Esophagus muscularis mucosa (tissue), 4 donors: Measurements from ENCODE around the gene TLE4. TPM values are rescaled to one million over a fixed set of nuclear protein-coding genes. Genes with fewer than 3 reads are reported as not detected.

Experiments
- DNase-seq: peaks from one replicate; pipeline ENCODE4 v3.0.0-alpha.2; 2017; ENCODE audit errors: extremely low spot score
- H3K27ac ChIP-seq, 4 donors: fragments of 200-600 bp; sonication (generic); replicated peaks in 1 of 4; 1 replicate in 3 of 4; 2 replicates in 1 of 4; pipeline ENCODE4 v1.5.1; 2016 to 2019; ENCODE audit warnings: mild to moderate bottlenecking in 1 of 4
- H3K27me3 ChIP-seq, 4 donors: fragments of 200-600 bp; sonication (generic); one replicate each; pipeline versions ENCODE4 v1.5.1 to v1.6.0; 2016 to 2019
- H3K36me3 ChIP-seq, 4 donors: fragments of 200-600 bp; sonication (generic); one replicate each; pipeline ENCODE4 v1.5.1; 2016 to 2019
- H3K4me1 ChIP-seq, 4 donors: fragments of 200-600 bp; sonication (generic); one replicate each; pipeline ENCODE4 v1.5.1; 2016 to 2019
- H3K4me3 ChIP-seq, 4 donors: fragments of 200-600 bp; sonication (generic); 1 replicate in 2 of 4; 2 replicates in 2 of 4; pipeline ENCODE4 v1.5.1; 2016 to 2019; ENCODE audit warnings: mild to moderate bottlenecking in 4 of 4, moderate library complexity in 1 of 4
- H3K9me3 ChIP-seq, 4 donors: fragments of 200-600 bp; sonication (generic); 1 replicate in 3 of 4; 2 replicates in 1 of 4; pipeline ENCODE4 v1.5.1; 2016 to 2019
- EP300 ChIP-seq: sonication (generic); formaldehyde crosslinking; IDR thresholded peaks from one replicate; pipeline ENCODE4 v1.6.1; 2017; ENCODE audit warnings: antibody characterized with exemption
- POLR2A ChIP-seq: fragments of 450-650 bp; IDR thresholded peaks from one replicate; pipeline ENCODE4 v1.6.1; 2017; ENCODE audit warnings: antibody characterized with exemption, moderate library complexity, mild to moderate bottlenecking, low read depth
- POLR2AphosphoS5 ChIP-seq, 2 donors: sonication (generic); formaldehyde crosslinking; IDR thresholded peaks; one replicate each; pipeline ENCODE4 v1.6.1; 2017; ENCODE audit warnings: antibody characterized with exemption in 2 of 2
- WGBS: methylation state at CpG from one replicate; pipeline ENCODE4 v1.1.5; 2018; 5-methylcytosine and 5-hydroxymethylcytosine counted together
- intact Hi-C: fragments of 100-400 bp; cut with DNase I; formaldehyde crosslinking; loops from one replicate; pipeline ENCODE4 v1.15.1; 2023
- total RNA-seq, 4 donors: library from RNA; depleted of rRNA; stranded (reverse); fragments of >200 nt; gene quantifications; one replicate each; pipeline versions ENCODE4 v1.1.0 to v1.2.1, GENCODE V29; 2016
- TF ChIP-seq, protein P1 (sequence below), 3 experiments: fragments of 200-600 bp in 2 of 3; fragments of 450-650 bp in 1 of 3; sonication (generic) in 2 of 3; IDR thresholded peaks; one replicate each; pipeline ENCODE4 v1.5.1; 2017 to 2019; ENCODE audit warnings: antibody characterized with exemption in 3 of 3, mild to moderate bottlenecking in 2 of 3, moderate library complexity in 1 of 3

The TLE4 gene
- total RNA-seq, 4 donors from 2014 or later, result 30.0 to 36.1 (median 34.3) TPM

DNA sequence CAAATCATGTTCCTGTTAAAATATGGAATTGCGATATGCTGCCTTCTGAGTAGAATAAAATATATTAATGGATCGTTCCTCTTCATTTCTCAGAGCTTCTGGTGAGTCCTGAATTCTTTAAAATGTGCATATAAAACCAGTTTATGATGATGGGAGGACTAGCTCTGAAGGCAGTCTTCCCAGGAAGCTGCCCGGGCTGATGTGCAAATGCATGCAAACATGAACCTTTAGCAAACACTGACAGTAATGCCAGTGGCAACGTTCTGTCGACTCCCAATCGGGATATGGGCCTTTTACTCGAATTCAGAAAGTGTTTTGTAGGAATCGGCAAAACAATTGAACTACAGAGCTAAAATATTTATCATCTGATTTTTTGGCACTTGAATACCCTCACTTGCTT, 93.6 kb downstream of the TLE4 start:
- H3K4me1 ChIP-seq, result peaks cover 12 to 38% (median 32%) of the 10 kb centered on the region in 4 donors
- H3K4me3 ChIP-seq, result no peak overlapping the region
- H3K9me3 ChIP-seq, result no peaks in the 10 kb centered on the region
- H3K27me3 ChIP-seq, result no peaks in the 10 kb centered on the region
- no peaks in the 10 kb centered on the region for H3K36me3 ChIP-seq
- intact Hi-C loops, result no loop called here
- 67% methylated on average over 8 of the region's 8 CpGs for WGBS
- no peak for DNase-seq
- TF ChIP-seq EP300 (no peak), POLR2A (no peak)
- TF ChIP-seq, protein P1, sequence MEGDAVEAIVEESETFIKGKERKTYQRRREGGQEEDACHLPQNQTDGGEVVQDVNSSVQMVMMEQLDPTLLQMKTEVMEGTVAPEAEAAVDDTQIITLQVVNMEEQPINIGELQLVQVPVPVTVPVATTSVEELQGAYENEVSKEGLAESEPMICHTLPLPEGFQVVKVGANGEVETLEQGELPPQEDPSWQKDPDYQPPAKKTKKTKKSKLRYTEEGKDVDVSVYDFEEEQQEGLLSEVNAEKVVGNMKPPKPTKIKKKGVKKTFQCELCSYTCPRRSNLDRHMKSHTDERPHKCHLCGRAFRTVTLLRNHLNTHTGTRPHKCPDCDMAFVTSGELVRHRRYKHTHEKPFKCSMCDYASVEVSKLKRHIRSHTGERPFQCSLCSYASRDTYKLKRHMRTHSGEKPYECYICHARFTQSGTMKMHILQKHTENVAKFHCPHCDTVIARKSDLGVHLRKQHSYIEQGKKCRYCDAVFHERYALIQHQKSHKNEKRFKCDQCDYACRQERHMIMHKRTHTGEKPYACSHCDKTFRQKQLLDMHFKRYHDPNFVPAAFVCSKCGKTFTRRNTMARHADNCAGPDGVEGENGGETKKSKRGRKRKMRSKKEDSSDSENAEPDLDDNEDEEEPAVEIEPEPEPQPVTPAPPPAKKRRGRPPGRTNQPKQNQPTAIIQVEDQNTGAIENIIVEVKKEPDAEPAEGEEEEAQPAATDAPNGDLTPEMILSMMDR (IDR thresholded peaks at IDR 0.05), result no peak
- no peak overlapping the region for H3K27ac ChIP-seq

DNA sequence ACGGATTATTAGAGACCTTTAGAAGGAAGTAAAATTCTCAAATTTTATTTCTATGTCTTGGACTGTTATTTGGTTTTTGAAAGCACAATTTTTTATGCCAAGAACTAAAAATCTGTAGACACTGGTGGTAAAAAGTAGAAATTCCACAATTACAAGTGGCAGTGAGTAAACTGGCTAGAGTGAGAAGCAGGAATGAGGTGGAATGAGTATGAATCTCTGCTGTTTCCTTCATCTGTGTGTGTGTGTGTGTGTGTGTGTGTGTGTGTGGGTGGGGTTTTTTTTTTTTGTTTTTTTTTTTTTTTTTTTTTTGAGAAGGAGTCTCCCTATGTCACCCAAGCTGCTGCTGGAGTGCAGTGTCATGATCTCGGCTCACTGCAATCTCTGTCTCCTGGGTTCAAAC, 94.2 kb downstream of the TLE4 start:
- TF ChIP-seq POLR2AphosphoS5 (IDR thresholded peaks at IDR 0.05) (no peak), EP300 (no peak), POLR2A (no peak)
- TF ChIP-seq, protein P1 (IDR thresholded peaks at IDR 0.05), result no peak
- no peak overlapping the region for H3K4me3 ChIP-seq
- H3K9me3 ChIP-seq, result no peaks in the 10 kb centered on the region
- H3K36me3 ChIP-seq, result no peaks in the 10 kb centered on the region
- no peaks in the 10 kb centered on the region for H3K27me3 ChIP-seq
- H3K4me1 ChIP-seq, result peaks cover 12 to 38% (median 32%) of the 10 kb centered on the region in 4 donors
- H3K27ac ChIP-seq, result no peak overlapping the region
- intact Hi-C loops, result no loop called here
- WGBS, result 90% methylated on average over 2 of the region's 2 CpGs
- no peak for DNase-seq

DNA sequence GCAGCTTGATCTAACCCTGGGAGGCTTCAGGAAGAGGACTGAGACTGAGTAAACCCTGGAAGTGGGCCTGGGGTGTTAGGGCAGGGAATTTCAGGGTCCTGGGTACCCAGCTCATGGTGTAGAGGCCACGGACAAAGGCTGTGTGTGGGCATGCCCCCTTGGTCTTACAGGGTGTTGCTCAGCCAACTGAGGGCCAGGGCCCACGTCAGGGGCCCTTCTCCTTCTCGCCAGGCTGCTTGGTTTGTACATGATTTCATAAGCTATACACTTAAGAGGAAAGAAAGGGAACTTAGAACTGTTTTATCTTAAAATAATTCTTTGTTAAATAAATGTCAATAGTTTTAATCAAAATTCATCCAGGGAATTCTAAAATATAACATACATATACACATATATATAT, 95.4 kb downstream of the TLE4 start:
- no peak for DNase-seq
- TF ChIP-seq POLR2A, result no peak
- TF ChIP-seq, protein P1 (IDR thresholded peaks at IDR 0.05), result no peak
- TF ChIP-seq POLR2AphosphoS5 (IDR thresholded peaks at IDR 0.05), result no peak
- no peak for TF ChIP-seq EP300
- Histone ChIP-seq H3K27ac (no peak overlapping the region), H3K27me3 (no peaks in the 10 kb centered on the region), H3K4me1 (peaks cover 12 to 31% (median 28%) of the 10 kb centered on the region in 4 donors), H3K9me3 (no peaks in the 10 kb centered on the region), H3K4me3 (no peak overlapping the region), H3K36me3 (no peaks in the 10 kb centered on the region)
- intact Hi-C loops, result no loop called here
- 94% methylated on average over 3 of the region's 3 CpGs for WGBS

DNA sequence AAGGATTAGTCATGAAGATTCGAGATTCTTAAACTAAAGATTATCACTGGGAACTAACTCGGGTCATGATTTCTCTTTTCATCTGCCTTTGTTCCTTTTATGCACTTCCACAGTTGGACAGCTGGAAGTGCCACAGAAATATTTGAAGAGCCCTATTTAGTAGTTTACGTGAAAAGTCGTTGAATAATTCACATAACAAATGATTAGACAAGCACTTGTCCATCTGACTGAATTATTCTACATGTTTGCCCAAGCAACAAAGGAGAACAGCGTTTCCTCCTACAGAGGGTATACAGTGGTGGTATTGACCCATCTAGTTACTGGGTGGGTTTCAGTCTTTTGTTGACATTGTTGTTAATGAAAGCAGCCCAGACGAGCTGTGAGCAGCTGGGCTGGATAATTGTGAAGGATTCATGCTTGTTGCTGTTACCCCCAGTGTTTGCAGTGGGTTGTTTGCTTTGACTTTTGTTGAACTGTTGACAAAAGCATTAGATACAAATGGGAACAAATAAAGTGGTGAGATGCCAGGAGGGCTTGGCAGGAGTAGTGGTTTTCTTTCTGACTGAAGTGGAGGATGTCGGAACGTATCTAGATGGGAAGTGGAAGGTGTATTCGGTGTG, 96.2 kb downstream of the TLE4 start:
- Histone ChIP-seq H3K4me1 (peaks cover 12 to 23% (median 20%) of the 10 kb centered on the region in 4 donors), H3K9me3 (no peaks in the 10 kb centered on the region), H3K27ac (no peak overlapping the region), H3K36me3 (no peaks in the 10 kb centered on the region), H3K4me3 (no peak overlapping the region), H3K27me3 (no peaks in the 10 kb centered on the region)
- no peak for TF ChIP-seq POLR2A
- 86% methylated on average over 9 of the region's 9 CpGs for whole genome bisulfite sequencing
- intact Hi-C loops, result no loop called here
- no peak for DNase-seq

DNA sequence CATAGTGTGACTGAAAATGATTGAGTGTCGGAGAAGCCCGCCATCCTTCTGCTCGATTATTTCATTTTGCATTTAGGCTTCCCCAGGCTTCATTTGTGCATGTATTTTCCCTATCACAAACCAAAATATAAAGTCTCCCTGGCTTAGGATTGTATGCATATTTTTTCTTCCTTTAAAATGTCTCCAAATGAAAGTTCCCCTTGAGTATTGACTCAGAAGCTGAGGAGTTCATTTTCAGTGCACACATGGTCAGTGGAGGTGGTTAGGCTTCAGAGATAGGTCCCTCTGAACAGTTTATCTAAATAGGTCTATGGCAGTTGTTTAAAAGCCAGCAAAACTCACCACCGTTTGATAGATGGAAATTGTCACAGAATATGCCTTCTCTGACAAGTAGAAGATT, 97.2 kb downstream of the TLE4 start:
- WGBS, result 80% methylated on average over 4 of the region's 4 CpGs
- no peaks in the 10 kb centered on the region for H3K9me3 ChIP-seq
- no peak overlapping the region for H3K4me3 ChIP-seq
- no peak overlapping the region for H3K27ac ChIP-seq
- no peaks in the 10 kb centered on the region for H3K36me3 ChIP-seq
- DNase-seq, result no peak
- peaks cover 8 to 17% (median 14%) of the 10 kb centered on the region in 4 donors for H3K4me1 ChIP-seq
- TF ChIP-seq POLR2A, result no peak
- TF ChIP-seq POLR2AphosphoS5 (IDR thresholded peaks at IDR 0.05), result no peak
- TF ChIP-seq, protein P1 (IDR thresholded peaks at IDR 0.05), result no peak
- TF ChIP-seq EP300, result no peak
- no peaks in the 10 kb centered on the region for H3K27me3 ChIP-seq
- intact Hi-C loops, result no loop called here
